SHP77 (cell line): ENCODE measurements around the gene TASOR2.

ENCODE experiments used
- DNase-seq, 2 experiments: peaks; one replicate each; lab custom pipeline; 2025; lab: John Stamatoyannopoulos, UW

Gene TASOR2

DNA sequence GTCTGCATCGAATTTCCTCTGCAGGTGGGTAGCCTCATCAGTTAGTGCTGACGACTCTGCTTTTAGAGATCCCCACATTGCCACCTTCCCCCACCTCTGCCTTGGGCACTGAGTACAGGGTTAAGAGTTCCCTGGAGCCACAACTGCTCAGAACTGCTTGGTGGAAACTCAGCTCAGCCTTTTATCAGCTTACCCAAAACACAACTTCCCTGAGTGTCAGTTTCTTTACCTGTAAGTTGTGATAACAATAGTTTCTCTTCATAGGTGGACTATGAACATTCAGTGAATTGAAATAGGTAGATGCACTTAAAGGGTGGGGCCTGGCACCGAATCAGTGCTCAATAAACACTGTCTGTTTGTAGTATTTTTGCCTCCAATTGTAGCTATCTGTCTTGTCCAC lies 29.5 kb upstream of the TASOR2 start:
- DNase-seq, result no peak

DNA sequence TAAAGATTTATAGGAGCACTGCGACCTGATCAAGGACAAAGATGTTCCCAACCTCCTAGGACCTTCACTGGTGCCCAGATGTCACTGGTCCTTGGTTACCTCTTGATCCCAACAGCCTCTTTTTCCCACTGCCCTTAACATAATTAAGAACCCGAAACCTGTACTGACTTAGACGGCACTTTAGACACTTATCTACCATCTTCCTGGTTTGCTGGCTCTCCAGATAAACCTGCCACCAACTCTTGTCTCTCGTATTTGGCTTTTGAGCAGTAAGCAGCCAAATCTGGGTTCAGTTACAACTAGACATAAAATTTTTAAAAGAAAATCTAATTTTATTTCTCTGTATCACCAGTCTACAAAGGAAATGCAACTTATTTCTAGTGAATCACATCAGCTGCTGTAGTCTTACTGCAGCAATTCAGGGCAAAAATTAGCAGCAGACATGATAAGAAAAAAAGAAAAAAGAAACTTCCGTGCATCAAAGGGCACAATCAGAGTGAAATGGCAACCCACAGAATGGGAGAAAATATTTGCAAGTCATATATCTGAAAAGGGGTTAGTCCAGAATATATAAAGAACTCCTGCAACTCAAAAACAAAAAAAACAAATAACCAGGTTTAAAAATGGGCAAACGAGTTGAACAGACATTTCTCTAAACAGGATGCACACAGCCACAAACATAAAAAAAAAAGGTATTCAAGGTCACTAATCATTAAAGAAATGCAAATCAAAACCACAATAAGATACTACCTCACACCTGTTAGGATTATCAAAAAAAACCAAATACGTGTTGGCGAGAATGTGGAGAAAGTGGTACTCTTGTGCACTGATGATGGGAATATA lies 27.7 kb upstream of the TASOR2 start:
- DNase-seq, result no peak

GRCh38 chr10:5658871-5659618 lies 25.6 kb upstream of the TASOR2 start:
- no peak for DNase-seq

GRCh38 chr10:5659702-5660528 lies 24.7 kb upstream of the TASOR2 start:
- DNase-seq, result no peak

- DNase-seq, result no peak
Observed at GRCh38 chr10:5661043-5661442, 23.6 kb upstream of the TASOR2 start.

GRCh38 chr10:5662708-5663579 lies 21.7 kb upstream of the TASOR2 start:
- no peak for DNase-seq

GRCh38 chr10:5663692-5664427 lies 20.8 kb upstream of the TASOR2 start:
- no peak for DNase-seq

- DNase-seq, result no peak
Observed at GRCh38 chr10:5665373-5666007, 19.1 kb upstream of the TASOR2 start.

- peak; percentile 32 to 44 for DNase-seq
Observed at GRCh38 chr10:5666008-5666840, 18.4 kb upstream of the TASOR2 start, which contains the start of gene ASB13. TSS of gene ASB13 (minus strand) at chr10:5666595. CDS start at chr10:5666551, 44 bp downstream.

- DNase-seq, result no peak
Observed at GRCh38 chr10:5666841-5667630, 17.6 kb upstream of the TASOR2 start.

- DNase-seq, result no peak
Observed at GRCh38 chr10:5668429-5668828, 16.2 kb upstream of the TASOR2 start.

- DNase-seq, result no peak
Observed at GRCh38 chr10:5669604-5670003, 15.0 kb upstream of the TASOR2 start.

DNA sequence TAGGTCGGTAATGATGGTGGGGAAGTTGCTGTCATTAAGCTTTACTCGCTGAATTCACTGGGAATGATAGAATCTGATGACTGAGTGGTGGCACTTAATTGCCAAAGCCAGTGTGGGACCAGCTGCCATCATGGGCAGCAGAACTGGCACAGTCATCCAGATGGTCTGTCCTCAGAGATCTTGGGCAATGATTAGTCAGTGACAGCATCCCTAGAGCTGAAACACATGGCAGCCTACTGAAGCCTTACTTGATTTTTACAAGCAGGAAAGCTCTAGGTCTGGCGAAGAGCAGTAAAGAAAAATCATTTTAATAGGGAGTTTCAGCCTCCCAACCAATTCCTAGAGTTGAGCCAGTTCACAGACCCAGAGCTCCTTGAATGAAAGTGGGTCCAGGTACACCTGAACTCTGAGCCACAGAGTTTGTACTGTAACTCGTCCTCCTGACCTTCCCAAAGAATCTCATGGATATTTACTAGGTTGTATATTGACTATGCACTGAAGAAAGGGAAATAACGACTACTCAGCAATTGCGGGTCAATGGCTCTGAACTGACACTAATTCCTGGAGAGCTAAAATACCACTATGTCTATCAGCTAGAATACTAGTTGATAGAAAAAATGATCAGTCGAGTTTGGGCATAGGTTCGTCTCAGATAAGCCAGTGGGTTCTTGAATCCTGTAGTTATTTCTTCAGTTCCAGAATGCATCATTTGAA lies 13.8 kb upstream of the TASOR2 start:
- DNase-seq, result no peak

- no peak for DNase-seq
Observed at GRCh38 chr10:5678397-5679036, 6.1 kb upstream of the TASOR2 start.

DNA sequence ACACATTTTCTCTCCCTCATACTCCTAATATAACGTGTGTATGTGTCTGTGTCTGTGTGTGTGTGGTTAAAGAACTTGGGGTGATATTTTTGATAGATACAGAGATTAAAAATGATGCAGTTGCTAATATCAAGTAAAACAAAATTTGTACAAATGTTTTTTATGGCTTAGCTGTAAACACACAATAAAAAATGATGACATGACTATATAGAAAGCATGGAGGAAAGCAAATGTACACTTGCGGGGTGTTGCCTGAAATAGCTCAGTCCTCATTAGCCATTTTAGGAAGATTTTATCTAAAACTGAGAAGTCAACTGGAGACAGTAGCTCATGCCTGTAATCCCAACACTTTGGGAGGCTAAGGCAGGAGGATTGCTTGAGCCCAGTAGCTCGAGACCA lies 5.6 kb upstream of the TASOR2 start:
- no peak for DNase-seq

DNA sequence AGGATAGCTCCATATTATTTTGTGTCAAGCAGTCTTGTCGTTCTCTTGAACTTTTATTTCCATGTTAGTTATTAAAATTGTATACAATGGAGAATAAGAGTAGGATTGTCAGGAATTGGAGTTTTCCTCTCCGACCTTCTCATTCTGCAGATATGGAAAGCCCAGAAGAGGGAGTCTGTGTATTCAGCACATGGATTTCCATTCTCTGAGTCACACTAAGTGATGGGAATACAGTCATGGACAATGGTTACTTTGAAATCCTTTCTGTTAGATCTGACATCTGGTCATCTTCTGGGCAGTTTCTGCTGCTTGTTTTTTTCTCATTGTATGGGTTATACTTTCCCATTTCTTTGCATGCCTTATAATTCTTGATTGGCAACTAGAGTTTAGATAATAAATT lies 5.0 kb upstream of the TASOR2 start:
- no peak for DNase-seq

DNA sequence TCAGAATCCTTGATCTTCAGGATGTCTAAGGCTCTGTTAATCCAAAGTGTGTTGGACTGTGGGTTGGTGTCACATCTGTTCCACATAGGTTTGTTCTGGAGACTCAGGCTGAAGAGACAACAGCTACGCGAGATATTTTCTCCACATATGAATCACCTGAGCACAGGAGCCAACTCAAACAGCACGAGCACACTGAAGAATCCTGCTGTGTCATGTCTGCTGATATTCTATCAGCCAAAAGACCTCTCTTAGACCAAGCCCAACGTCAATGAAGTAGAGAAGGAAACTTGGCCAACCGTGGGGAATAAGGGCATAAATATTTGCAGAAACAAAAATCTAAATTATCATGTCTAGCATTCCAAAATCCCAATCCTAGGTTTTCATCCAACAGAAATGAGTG lies 2.7 kb upstream of the TASOR2 start:
- DNase-seq, result no peak
